Measurements from ENCODE around the gene KIT.

The KIT gene

GRCh38 chr4:54660591-54660990, 2.8 kb downstream of the KIT start:
- H3K27ac ChIP-seq (ENCODE audit: low read length), result no peak overlapping the region
- H3K27me3 ChIP-seq (replicated peaks; ENCODE audit: insufficient read depth, low read length), result peaks cover 23% of the 10 kb centered on the region
- no peaks in the 10 kb centered on the region for H3K36me3 ChIP-seq (replicated peaks; ENCODE audit: insufficient read depth, low read length)
- no peaks in the 10 kb centered on the region for H4K20me1 ChIP-seq (ENCODE audit: insufficient read depth, low read length)
- H3K4me2 ChIP-seq (ENCODE audit: low read depth, low read length), result no peak overlapping the region
- H2AFZ ChIP-seq (ENCODE audit: low read length), result no peak overlapping the region
- H3K9ac ChIP-seq (ENCODE audit: low read length), result no peak overlapping the region
- H3K9me2 ChIP-seq (replicated peaks; ENCODE audit: insufficient read depth, low read length), result no peaks in the 10 kb centered on the region
- H3K4me3 ChIP-seq (ENCODE audit: low read length), result no peak overlapping the region
- no peak for DNase-seq
- H3K9me3 ChIP-seq (replicated peaks; ENCODE audit: insufficient read depth, low read length), result no peaks in the 10 kb centered on the region
- TF ChIP-seq CTCF (IDR thresholded peaks at IDR 0.05; ENCODE audit: low read length) (no peak), EZH2phosphoT487 (IDR thresholded peaks at IDR 0.05; ENCODE audit: low read length) (no peak), EZH2 (optimal IDR thresholded peaks at IDR 0.05; ENCODE audit: low read depth, low read length) (no peak)
- no peaks in the 10 kb centered on the region for H3F3A ChIP-seq (ENCODE audit: insufficient read depth, low read length)
- H3K4me1 ChIP-seq (ENCODE audit: low read length), result no peaks in the 10 kb centered on the region
- no peaks in the 10 kb centered on the region for H3K79me2 ChIP-seq (ENCODE audit: low read length)

DNA sequence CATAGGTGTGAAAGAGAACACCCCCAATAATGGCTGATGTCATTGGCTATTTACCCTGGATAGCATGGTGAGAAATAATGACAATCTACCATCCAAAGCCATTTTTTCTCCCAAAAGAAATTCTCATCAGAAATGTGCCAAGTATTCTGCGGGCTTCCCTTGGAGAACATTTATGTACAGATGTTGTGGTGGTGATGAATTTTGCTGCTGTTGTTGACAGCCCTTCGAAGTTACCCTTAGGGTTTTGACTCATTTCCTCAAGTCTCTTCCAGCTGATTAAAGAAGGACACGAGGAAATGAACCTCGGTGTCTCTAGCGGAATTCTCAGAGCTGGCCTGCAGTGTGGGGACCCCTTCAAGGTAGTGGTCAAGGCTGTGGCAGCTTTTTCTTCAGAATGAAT, 3.4 kb downstream of the KIT start:
- no peaks in the 10 kb centered on the region for H3K4me1 ChIP-seq (ENCODE audit: low read length)
- no peak overlapping the region for H3K4me3 ChIP-seq (ENCODE audit: low read length)
- no peak for TF ChIP-seq EZH2phosphoT487 (IDR thresholded peaks at IDR 0.05; ENCODE audit: low read length)
- no peak for TF ChIP-seq EZH2 (optimal IDR thresholded peaks at IDR 0.05; ENCODE audit: low read depth, low read length)
- no peak for TF ChIP-seq CTCF (IDR thresholded peaks at IDR 0.05; ENCODE audit: low read length)
- no peaks in the 10 kb centered on the region for H3K79me2 ChIP-seq (ENCODE audit: low read length)
- no peak overlapping the region for H3K4me2 ChIP-seq (ENCODE audit: low read depth, low read length)
- H4K20me1 ChIP-seq (ENCODE audit: insufficient read depth, low read length), result no peaks in the 10 kb centered on the region
- H3K27ac ChIP-seq (ENCODE audit: low read length), result no peak overlapping the region
- peaks cover 23% of the 10 kb centered on the region for H3K27me3 ChIP-seq (replicated peaks; ENCODE audit: insufficient read depth, low read length)
- no peak overlapping the region for H3K9ac ChIP-seq (ENCODE audit: low read length)
- H3K9me2 ChIP-seq (replicated peaks; ENCODE audit: insufficient read depth, low read length), result no peaks in the 10 kb centered on the region
- no peak overlapping the region for H2AFZ ChIP-seq (ENCODE audit: low read length)
- H3K9me3 ChIP-seq (replicated peaks; ENCODE audit: insufficient read depth, low read length), result no peaks in the 10 kb centered on the region
- no peak for DNase-seq
- no peaks in the 10 kb centered on the region for H3K36me3 ChIP-seq (replicated peaks; ENCODE audit: insufficient read depth, low read length)
- no peaks in the 10 kb centered on the region for H3F3A ChIP-seq (ENCODE audit: insufficient read depth, low read length)

- TF ChIP-seq EZH2phosphoT487 (IDR thresholded peaks at IDR 0.05; ENCODE audit: low read length) (no peak), EZH2 (optimal IDR thresholded peaks at IDR 0.05; ENCODE audit: low read depth, low read length) (no peak), CTCF (IDR thresholded peaks at IDR 0.05; ENCODE audit: low read length) (no peak)
- Histone ChIP-seq H3K27me3 (replicated peaks; ENCODE audit: insufficient read depth, low read length) (peaks cover 23% of the 10 kb centered on the region), H2AFZ (ENCODE audit: low read length) (no peak overlapping the region), H3K36me3 (replicated peaks; ENCODE audit: insufficient read depth, low read length) (no peaks in the 10 kb centered on the region), H4K20me1 (ENCODE audit: insufficient read depth, low read length) (no peaks in the 10 kb centered on the region), H3F3A (ENCODE audit: insufficient read depth, low read length) (no peaks in the 10 kb centered on the region), H3K79me2 (ENCODE audit: low read length) (no peaks in the 10 kb centered on the region), H3K27ac (ENCODE audit: low read length) (no peak overlapping the region), H3K9me3 (replicated peaks; ENCODE audit: insufficient read depth, low read length) (no peaks in the 10 kb centered on the region), H3K4me2 (ENCODE audit: low read depth, low read length) (no peak overlapping the region), H3K9ac (ENCODE audit: low read length) (no peak overlapping the region), H3K4me1 (ENCODE audit: low read length) (no peaks in the 10 kb centered on the region), H3K9me2 (replicated peaks; ENCODE audit: insufficient read depth, low read length) (no peaks in the 10 kb centered on the region), H3K4me3 (ENCODE audit: low read length) (no peak overlapping the region)
- DNase-seq, result no peak
Measured at GRCh38 chr4:54661686-54662085, 3.9 kb downstream of the KIT start.
